ENCODE results near the gene PCCA.

The PCCA gene

DNA sequence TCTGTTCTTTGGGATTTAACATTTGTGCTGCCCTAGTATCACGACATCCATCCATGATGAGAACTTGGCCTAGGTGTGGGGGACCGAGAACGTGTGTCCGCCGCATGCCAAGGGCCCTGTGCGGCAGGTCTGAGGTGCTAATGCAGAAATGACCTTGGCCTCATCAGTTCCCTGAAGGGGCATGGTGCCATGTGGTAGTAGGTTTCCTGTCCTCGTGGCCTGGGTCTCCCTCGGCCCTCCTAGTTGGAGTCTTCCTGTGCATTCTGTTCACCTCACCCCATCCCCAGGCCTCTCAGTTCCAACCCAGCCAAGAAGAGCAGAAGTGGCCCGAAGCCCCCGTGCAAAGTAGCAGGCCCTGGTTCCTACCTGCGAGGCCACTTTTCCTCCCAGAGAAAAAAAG is 439.9 kb downstream of the PCCA start:
- no peak for DNase-seq (ENCODE audit: low read depth)

DNA sequence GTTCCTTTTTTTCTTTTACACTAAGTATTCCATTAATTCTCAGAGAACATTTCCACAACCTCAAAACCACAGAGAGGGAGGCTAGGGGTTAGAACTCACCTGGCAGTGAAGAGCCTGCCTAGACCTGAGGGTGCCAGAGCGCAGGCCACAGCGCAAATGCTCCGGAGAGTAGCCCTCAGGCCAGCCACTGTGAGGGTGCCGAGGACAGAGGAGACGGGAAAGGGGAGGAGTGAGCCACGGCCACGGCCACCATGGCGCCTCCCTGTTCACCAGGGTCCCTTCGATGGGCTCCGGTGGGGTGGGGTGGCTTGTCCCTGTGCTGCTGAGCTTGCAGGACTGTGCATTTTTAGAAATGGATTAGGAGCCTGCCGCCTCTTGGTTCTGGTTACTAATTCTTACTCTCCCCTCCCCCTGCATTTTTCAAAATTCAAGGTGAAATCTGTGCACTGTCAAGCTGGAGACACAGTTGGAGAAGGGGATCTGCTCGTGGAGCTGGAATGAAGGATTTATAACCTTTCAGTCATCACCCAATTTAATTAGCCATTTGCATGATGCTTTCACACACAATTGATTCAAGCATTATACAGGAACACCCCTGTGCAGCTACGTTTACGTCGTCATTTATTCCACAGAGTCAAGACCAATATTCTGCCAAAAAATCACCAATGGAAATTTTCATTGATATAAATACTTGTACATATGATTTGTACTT is 440.9 kb downstream of the PCCA start:
- no peak for DNase-seq (ENCODE audit: low read depth)

DNA sequence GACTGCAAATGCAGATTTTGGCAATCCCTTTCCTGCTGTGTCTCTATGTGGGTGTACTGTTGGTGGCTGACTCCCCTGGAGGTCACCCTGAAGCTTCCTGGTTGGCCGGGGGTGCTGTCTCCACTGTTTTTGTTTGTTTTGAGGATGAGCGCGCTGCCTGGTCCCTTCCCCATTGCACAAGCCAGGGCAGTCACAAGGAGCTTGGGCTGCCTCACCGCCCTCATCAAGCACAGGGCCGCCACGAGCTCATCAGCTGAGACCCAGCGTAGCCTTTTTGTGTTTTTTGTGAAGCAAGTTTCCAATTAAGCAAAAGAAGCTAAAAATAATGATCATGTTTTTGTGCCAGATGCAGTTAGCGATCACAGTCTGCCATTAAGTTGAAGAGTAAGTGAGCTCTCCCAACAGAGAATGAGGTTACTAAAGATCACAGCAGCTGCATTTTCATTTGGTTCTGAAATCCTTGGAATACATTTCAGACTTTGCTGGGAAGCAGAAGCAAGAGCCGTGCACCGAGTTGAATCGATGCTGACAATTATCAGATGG is 441.8 kb downstream of the PCCA start:
- no peak for DNase-seq (ENCODE audit: low read depth)

DNA sequence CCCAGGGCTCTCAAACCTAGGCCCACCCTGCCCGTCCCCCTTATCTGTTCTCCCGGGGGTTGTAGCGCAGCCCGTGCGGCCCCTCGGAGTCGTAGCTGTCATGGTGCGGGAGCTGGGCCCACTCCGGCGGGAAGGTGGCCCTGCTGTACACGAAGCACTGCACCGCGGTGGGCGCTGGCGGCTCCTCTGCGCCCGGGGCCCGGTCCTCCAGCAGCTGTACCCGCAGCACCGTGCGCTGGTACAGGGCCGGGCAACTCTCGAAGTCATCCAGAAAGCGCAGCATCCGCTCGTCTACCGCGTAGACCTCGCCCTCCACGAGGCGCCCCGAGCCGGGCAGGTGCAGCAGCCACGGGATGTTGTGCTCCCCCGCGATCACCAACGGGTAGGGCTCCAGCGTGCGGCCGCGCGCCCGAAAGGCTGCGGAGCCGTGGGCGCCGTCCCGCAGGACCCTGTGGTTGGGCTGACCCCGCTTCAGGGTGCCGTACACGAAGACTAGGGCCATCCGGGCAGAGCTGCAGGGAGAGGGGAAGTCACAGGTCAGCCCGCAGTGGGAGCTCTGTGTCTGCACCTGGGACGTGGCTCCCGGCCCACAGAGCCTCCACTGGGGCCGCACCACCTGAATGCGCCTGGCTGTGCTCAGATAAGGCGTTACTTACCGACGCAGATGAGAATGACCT is 443.3 kb downstream of the PCCA start:
- no peak for DNase-seq (ENCODE audit: low read depth)

DNA sequence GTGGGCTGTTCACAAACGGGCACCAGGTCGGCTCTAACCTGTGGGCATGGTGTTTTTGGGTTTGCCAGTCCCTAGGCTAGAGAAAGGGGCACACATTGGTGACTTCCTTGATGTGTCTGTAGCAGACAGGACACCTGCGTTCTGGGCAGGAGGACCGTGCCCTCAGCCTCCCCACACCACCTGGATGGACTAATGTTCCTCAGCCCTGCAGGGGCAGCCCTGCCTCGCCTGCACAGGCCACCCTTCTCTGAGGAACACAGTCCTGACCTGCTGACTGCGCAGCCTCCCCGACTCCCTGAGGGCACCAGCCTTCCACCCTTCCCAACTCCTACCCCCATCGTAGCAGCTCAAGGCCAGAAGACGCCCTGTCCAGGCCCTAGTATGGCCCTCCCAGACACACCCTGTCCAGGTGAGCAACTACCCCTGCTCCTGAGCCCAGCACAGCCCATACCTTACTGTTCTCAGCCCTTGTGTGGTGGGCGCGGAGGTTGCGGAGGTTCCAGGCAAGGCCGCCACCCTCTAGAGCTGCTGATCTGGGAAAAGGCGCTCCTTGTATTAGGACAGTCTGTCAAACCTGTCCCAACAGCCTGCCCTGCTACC is 444.0 kb downstream of the PCCA start:
- no peak for DNase-seq (ENCODE audit: low read depth)

DNA sequence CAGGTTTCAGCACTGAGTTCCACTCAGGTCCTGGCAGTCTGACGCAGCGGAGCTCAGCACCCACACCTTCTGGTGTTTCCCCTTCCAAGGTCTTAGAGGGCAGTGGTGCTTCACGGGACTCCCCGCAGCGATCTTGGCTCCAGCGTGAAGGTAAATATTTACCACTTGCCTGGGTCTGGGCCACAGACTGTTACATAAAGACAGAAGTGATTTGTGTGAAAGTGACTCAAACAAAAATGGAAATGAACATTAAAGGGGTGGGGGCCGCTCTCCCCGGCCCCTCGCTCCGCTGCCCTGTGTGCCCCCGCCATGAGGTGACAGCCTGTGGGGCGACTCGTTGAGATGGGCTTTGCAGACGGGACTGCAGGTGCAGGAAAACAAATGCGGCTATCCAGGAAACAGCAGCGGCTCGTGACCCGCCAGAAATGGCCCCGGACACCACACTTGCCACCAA is 444.7 kb downstream of the PCCA start:
- no peak for DNase-seq (ENCODE audit: low read depth)

DNA sequence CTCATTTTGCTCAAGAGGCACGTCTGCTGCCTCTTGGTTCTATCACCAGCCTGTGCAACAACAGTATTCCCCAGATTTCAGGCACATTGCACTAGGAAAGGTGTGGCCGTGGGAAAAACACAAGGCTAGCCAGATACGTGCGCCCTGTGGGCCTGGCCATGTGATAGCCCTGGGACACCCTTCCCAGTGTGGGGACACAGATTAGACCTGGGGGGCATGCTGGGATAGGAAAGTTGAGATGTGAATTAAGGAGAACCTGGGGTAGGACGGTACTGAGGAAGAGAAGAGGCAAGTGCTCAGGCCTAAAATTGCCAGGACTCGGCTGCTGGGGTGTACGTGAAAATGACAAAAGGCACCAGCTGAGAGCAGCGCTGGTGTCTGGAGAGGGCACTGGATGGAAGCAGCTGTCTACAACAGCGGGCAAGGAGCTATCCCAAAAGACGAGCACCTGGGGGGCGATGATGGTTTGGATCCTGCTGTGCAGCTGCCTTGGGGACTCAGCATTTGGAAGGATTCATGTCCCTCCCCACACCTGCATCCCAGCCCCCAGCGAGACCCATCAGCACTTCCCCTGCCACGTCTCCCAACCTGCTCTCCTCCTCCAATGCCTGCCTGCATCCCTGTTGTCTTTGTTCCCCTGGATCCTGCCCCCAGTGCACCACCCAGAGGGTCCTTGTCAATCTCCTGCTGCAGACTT is 445.4 kb downstream of the PCCA start:
- DNase-seq (ENCODE audit: low read depth): no peak

DNA sequence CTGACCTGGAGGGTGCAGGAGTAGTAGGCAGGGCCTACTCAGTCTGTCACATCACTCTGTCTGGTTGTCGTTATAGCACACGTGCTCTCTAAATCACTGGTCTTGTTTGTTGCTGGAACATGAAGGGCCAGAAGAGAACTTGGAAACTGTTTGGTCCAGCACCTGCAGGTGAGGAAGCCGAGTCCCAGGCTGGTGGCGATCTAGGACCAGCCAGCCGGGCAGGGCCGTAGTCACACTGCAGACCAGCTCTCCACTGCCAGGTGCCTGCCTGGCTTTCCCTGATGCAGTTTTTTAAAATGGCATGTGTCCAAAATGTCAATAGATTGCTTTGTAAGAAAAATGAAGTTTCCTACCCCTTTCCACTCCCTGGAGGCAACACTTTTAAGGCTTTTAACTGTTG is 446.0 kb downstream of the PCCA start:
- no peak for DNase-seq (ENCODE audit: low read depth)

DNA sequence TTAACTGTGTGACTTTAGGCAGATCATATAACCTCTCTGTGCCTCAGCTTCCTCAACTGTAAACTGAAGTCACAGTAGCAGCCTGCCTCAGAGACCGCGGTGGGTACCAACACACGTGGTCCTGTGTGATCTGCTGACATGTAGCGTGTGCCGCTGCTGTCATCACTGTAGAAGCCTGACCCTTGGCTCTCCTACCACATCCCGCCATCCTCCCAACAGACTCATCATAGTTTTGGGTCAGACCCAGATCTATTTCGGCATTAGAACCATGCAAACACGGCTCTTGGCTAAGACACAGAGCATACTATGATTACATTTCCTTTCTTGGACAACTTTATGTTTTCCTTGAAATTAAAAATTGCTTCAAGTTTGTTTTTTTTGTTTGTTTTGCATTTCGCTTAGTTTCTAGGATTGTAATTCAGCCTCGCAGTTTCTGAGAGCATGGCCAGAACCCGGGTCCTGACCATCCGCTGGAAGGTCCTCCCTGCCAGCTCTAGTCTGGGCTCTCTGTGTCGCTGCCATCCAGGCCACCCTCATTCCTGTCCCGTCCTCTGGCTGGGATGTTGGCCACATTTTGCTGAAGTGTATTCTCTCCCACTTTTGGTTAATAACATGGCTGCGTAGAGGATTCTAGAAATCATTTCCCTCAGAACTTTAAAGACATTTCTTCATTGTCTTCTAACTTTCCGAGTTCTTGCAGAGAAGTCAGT is 446.7 kb downstream of the PCCA start:
- no peak for DNase-seq (ENCODE audit: low read depth)

DNA sequence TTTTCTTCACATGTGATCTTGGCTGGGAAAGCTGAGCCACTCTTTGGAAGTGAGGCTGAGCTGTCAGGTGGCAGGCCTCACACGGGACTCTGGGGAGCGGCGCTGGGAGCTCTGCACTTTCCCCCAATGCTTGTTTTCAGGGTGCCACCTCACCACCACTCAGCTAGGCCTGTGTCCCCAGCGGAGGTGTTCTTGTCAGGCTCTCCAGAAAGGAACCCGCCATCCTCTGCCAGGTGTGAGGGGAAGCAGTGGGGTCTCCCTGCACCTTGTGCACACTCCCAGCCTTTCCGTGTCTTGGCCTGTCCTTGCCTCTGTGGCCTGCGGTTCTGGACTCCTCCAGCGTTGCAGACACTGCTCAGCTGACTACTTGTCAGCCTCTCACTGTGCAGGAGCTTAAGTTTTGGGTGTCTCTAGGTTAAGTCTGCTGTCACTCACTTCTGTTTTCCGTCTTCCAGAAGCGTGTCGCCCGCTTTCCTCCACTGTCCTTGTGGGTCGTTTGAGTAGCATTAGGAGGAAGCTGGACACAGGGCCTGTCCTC is 447.8 kb downstream of the PCCA start:
- DNase-seq (ENCODE audit: low read depth): no peak

DNA sequence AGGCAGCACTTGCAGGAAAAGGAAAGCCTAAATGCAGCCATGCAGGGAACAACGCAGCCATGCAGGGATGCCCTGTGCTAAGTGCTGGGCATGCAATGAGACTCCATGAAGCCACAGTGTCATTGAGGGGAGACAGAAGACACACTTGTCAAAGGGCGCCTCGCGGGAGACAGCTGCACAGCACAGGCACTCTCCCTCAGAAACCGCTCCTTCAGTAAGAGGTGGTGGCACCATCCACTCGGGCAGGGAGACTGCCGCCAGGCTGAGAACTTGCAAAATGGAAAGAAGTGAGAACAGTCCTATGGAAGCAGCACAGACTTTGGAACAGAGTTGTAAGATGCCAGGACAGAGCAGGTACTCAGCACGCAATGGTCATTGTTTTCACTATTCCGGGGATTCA is 448.6 kb downstream of the PCCA start:
- DNase-seq (ENCODE audit: low read depth): no peak

DNA sequence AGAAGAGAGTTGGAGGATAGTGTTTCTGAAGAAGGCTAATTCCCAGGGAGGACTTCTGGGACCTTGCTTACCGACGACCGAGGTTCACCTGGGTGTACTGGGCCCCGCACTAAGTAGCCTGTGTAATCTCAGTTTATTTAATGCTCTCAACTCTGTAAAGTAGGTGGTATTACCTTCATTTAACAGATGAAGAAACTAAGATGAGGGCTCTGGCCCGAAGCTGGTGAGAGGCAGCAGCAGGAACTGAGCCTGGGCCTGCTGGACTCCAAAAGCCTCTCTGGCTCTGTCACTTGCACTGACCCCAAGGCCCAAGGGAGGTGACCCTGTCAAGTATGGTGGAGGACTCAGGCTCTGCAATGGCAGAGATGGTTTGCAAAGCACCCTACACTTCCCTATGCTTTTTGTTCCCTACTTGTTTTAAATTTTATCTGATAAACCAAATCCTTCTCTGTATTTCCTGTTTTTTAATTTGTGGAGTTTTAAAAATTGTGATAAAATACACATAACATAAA is 449.1 kb downstream of the PCCA start:
- DNase-seq (ENCODE audit: low read depth): no peak

DNA sequence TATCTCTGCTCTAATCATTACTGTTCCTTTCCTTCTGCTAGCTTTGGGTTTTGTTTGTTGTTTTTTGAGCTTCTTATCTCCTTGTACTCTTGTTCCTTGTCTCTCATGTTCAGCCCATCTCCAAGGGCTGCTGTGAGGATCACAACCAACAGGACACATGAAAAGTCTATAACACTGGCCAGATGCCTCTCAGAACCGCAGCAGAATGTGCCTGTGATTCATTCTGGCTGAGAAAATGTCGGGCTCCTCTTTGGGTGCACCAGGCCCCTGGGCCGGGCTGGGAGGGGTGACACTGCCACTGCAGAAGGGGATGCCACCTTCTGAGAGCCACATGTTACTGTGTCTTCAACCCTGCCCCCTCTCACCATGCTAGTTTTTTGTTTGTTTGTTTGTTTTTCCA is 451.7 kb downstream of the PCCA start:
- DNase-seq (ENCODE audit: low read depth): no peak

DNA sequence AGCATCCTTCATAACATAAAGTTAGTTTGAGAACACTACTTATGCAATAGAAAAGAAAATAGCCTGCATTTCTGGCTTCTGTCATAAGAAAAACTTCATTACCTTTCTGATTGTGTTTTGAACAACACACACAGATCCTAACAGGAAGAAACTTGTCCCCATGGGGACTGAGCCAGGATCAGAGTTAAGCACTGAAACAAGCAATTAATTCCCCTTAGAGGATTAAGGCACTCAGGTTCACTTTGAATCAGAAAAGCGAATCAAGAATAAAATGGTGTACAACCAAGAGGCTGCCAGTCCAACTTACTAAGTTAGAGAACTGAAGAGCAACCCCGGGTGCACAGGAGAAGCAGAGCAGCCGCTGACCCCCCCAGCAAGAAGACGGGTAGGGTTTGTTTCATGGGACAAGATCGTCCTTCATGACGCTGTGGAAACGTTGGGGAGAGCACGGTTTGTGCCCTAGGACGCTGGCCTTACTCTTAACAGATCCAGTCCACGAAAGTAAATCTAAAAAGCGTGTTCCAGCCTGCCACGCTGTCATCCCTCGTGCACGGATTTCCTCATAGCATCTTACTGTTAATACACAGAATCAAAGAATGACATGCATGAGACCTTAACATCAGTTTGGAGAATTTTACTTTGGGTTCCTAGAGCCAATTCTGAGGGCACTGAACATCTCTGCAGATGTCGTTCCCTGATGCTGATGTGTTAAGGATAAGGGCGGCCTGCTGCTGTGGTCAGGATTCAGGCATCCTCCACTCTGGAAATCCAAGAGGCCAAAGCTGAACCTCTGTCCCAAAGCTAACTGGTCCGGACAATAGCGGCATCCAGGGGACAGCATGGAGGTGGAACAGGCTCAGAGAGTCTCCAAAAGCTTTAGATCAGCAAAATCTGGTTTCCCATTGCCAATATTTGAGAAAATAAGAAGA is 453.3 kb downstream of the PCCA start:
- DNase-seq (ENCODE audit: low read depth): no peak

DNA sequence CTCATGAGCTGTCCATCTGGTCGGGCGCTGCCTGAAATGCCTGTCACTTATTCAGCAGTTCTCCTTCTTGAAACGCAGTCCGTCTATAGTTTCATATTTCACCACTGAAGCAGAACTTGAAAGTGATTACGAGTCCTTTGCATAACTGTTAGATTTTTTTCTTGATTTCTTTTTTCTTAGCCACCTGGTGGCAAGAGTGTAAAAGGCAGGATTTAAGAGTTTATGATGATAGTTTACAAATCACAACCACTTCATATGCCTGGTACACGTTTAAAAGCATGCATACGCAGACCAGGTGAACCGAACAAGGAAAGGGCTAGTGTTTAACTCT is 453.9 kb downstream of the PCCA start:
- no peak for DNase-seq (ENCODE audit: low read depth)

DNA sequence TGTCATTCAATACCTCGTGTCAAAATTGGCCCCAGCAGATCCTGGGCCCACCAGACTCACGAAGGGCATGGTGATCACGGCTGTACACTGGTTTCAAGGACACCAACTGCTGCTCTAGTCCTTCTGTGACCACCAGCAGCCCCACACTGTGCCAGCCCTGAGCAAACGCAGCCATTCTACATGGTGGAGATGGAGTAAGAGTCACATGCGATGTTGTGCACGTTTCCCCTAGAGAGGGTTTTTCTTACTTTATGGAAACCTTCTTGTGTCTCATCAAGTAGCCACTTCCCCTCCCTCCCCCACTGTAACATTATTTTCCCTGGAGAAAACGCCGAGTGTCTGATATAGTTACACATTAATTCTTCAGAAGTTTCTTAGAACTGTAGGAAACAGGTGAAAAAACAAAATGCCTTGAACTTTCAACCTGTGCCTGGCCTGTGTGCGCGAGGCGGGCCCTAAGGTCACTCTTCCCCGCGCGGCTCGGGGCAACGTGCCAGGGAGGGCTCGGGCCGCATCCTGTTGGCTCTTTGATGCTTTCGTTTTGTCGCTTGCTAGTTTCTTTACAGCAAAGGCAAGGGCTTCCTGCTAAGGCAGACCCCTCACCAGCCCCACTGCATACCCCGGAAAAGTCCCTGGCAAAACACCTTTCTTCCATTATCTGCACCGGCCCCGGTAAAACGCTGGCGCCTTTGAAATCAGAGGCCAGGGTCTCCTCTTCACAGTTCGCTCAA is 455.1 kb downstream of the PCCA start:
- DNase-seq (ENCODE audit: low read depth): no peak

DNA sequence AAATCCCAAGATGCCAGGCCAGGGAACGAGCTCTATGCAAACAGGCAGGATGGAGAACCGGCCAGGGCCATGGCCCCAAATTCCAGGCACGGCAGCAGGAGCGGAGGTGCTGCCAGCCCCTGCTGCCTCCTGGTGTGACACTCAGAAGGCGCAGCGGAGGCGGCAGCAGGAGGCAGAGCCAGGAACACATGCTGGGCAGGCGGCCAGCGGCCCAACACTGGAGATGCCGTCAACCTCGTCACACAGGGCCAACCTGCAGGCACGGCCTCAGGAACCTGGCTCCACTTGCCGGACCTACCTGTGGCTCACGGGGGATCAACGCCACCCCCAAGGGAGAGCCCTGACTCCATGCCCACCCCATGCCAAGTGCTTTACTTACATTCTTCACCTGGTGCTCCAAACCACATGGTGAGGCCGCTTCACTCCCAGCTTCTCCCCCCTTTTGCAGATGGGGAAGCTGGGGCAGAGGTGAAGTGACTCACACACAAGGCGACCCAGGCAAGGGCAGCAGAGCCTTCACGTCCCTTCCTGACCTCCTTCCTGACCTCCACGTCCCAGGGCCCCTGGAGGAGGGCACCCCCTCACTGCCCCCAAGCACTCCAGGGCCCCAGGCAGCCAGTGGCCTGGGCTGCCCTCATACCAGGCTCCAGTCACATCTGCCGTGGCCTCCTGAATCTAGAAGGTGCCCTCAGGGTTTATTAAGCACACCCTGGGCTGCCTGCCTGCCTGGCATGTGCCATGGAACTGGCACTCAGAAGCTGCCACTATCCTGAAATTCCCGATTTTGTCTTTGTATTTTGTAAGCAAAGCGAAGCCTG is 456.2 kb downstream of the PCCA start:
- DNase-seq (ENCODE audit: low read depth): no peak

DNA sequence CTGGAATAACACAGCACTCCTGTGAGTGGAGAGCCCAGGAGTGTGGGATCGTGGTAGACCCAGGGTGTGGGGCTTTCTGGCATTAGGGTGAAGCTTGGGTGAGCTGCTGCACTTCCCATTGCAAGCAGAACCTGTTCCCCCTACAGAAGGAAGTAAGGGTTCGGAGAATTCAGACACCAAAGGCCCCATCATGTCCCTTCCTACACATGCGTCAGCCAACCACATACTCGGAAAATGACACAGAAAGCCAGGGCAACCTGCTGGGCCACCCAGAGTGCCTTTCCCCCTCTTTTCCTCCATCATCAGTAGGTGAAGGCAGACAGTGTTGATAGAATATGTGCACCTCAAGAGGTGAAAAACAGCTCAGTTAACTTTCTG is 456.8 kb downstream of the PCCA start:
- DNase-seq (ENCODE audit: low read depth): no peak
